HCT116 (cell line): ENCODE data around the gene EFL1.
"Not testable (repeated sequence)": the region's sequence is repeated elsewhere in the genome, so short reads cannot be mapped to it uniquely, and the experiment has no call there.

Experiments used
- CEBPB ChIP-seq: IDR thresholded peaks from 2 replicates; pipeline ENCODE4 v1.6.1; 2012; ENCODE audit warnings: low read depth
- EGR1 ChIP-seq: IDR thresholded peaks from 2 replicates; pipeline ENCODE4 v1.6.1; 2012; ENCODE audit warnings: low read depth
- EZH2 ChIP-seq: fragments of 200-600 bp; sonication (generic); IDR thresholded peaks from 2 replicates; pipeline ENCODE4 v1.6.1; 2017; ENCODE audit warnings: antibody characterized with exemption, mixed run types
- FOSL1 ChIP-seq: IDR thresholded peaks from 2 replicates; pipeline ENCODE4 v1.6.1; 2012; ENCODE audit warnings: low read depth
- POLR2A ChIP-seq: IDR thresholded peaks from 2 replicates; pipeline ENCODE4 v1.7.0; 2011; ENCODE audit warnings: borderline replicate concordance; ENCODE audit not compliant: insufficient read depth, insufficient read length; ENCODE audit errors: extremely low read depth
- POLR2AphosphoS5 ChIP-seq: IDR thresholded peaks from 2 replicates; pipeline ENCODE4 v1.6.1; 2011; ENCODE audit warnings: mild to moderate bottlenecking, low read depth, low read length, moderate library complexity
- SIN3A ChIP-seq: IDR thresholded peaks from 2 replicates; pipeline ENCODE4 v1.6.1; 2012; ENCODE audit warnings: low read depth
- SP1 ChIP-seq: IDR thresholded peaks from 2 replicates; pipeline ENCODE4 v1.6.1; 2012; ENCODE audit warnings: low read depth
- TCF7L2 ChIP-seq: IDR thresholded peaks from 2 replicates; pipeline ENCODE4 v1.7.0; 2011; ENCODE audit warnings: borderline replicate concordance, inconsistent platforms; ENCODE audit not compliant: insufficient read depth, insufficient read length; ENCODE audit errors: extremely low read depth
- YY1 ChIP-seq: IDR thresholded peaks from 2 replicates; pipeline ENCODE4 v1.6.1; 2011; ENCODE audit warnings: low read length, low read depth, moderate library complexity, mild to moderate bottlenecking; ENCODE audit not compliant: insufficient replicate concordance; ENCODE audit errors: extremely low read depth
- ZFX ChIP-seq: fragments of 450-650 bp; IDR thresholded peaks from 2 replicates; pipeline ENCODE4 v1.6.1; 2017
- ZNF274 ChIP-seq: fragments of 200-500 bp; sonication (Bioruptor generic); IDR thresholded peaks from 2 replicates; pipeline ENCODE4 v1.6.1; 2014; ENCODE audit warnings: mild to moderate bottlenecking, low read depth, low read length, inconsistent platforms
- TF ChIP-seq, protein P1 (sequence below), 3 experiments: fragments of 200-600 bp in 1 of 3; sonication (generic) in 1 of 3; IDR thresholded peaks in 2 of 3; conservative IDR thresholded peaks in 1 of 3; 2 replicates each; pipeline ENCODE4 v1.5.1; 2012 to 2017; ENCODE audit warnings: low read depth in 2 of 3, low read length in 2 of 3, antibody characterized with exemption in 1 of 3, borderline replicate concordance in 1 of 3, control low read depth in 1 of 3, mild to moderate bottlenecking in 1 of 3, mixed read lengths in 1 of 3, mixed run types in 1 of 3, moderate library complexity in 1 of 3; ENCODE audit not compliant: insufficient read depth in 1 of 3
- TF ChIP-seq, protein P2 (sequence below): IDR thresholded peaks from 2 replicates; pipeline ENCODE4 v1.6.1; 2012; ENCODE audit warnings: low read depth

DNA sequence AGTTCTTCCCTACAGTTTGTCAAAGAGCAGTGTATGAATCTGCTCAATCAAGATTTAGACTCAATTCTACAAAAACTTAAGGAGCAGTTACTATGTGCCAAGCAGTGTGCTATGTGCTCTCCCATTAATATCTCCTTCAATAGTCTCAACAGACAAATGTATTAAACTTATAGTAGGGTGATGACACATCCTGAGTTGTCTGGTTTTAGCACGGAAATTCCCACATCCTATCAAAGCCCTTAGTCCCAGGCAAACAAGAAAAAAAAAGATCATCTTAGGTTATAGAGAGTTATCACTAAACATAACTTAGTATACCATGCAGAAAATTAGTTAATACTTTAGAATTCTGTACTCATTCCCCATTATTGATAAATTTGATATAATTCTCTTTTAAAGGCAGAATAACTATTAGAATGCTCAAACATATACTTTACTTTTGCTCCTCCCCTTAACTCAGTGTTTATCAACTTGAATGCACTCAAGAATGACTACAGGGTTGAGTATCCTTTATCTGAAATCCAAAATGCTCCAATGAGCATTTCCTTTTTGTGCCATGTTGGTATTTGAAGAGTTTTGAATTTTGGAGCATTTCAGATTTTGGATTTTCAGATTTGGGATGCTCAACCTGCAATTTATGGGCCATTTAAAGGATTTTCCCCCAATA lies 20.6 kb downstream of the EFL1 start:
- not testable (repeated sequence) for TF ChIP-seq SIN3A, ZFX, POLR2A, YY1, CEBPB, EZH2, FOSL1, POLR2AphosphoS5, ZNF274, TCF7L2, EGR1, SP1
- TF ChIP-seq, protein P1, sequence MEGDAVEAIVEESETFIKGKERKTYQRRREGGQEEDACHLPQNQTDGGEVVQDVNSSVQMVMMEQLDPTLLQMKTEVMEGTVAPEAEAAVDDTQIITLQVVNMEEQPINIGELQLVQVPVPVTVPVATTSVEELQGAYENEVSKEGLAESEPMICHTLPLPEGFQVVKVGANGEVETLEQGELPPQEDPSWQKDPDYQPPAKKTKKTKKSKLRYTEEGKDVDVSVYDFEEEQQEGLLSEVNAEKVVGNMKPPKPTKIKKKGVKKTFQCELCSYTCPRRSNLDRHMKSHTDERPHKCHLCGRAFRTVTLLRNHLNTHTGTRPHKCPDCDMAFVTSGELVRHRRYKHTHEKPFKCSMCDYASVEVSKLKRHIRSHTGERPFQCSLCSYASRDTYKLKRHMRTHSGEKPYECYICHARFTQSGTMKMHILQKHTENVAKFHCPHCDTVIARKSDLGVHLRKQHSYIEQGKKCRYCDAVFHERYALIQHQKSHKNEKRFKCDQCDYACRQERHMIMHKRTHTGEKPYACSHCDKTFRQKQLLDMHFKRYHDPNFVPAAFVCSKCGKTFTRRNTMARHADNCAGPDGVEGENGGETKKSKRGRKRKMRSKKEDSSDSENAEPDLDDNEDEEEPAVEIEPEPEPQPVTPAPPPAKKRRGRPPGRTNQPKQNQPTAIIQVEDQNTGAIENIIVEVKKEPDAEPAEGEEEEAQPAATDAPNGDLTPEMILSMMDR (IDR thresholded peaks at IDR 0.05 in 2 of 3, conservative IDR thresholded peaks at IDR 0.05 in 1 of 3; ENCODE audit: borderline replicate concordance in 1 of 3, insufficient read depth in 1 of 3, low read depth in 2 of 3, low read length in 2 of 3) = not testable (repeated sequence)
- TF ChIP-seq, protein P2, sequence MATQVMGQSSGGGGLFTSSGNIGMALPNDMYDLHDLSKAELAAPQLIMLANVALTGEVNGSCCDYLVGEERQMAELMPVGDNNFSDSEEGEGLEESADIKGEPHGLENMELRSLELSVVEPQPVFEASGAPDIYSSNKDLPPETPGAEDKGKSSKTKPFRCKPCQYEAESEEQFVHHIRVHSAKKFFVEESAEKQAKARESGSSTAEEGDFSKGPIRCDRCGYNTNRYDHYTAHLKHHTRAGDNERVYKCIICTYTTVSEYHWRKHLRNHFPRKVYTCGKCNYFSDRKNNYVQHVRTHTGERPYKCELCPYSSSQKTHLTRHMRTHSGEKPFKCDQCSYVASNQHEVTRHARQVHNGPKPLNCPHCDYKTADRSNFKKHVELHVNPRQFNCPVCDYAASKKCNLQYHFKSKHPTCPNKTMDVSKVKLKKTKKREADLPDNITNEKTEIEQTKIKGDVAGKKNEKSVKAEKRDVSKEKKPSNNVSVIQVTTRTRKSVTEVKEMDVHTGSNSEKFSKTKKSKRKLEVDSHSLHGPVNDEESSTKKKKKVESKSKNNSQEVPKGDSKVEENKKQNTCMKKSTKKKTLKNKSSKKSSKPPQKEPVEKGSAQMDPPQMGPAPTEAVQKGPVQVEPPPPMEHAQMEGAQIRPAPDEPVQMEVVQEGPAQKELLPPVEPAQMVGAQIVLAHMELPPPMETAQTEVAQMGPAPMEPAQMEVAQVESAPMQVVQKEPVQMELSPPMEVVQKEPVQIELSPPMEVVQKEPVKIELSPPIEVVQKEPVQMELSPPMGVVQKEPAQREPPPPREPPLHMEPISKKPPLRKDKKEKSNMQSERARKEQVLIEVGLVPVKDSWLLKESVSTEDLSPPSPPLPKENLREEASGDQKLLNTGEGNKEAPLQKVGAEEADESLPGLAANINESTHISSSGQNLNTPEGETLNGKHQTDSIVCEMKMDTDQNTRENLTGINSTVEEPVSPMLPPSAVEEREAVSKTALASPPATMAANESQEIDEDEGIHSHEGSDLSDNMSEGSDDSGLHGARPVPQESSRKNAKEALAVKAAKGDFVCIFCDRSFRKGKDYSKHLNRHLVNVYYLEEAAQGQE = not testable (repeated sequence)
